PC-9 (cell line): ENCODE measurements around the gene PER3.

Experiments
- EZH2 ChIP-seq: fragments of 200-600 bp; sonication (generic); IDR thresholded peaks from 2 replicates; pipeline ENCODE4 v1.8.0; 2017; ENCODE audit warnings: antibody characterized with exemption, low read depth
- TF ChIP-seq, protein P1 (sequence below): fragments of 200-600 bp; sonication (generic); conservative IDR thresholded peaks from 2 replicates; pipeline ENCODE4 v1.6.1; 2017; ENCODE audit warnings: mixed run types, antibody characterized with exemption, mild to moderate bottlenecking, moderate library complexity

DNA sequence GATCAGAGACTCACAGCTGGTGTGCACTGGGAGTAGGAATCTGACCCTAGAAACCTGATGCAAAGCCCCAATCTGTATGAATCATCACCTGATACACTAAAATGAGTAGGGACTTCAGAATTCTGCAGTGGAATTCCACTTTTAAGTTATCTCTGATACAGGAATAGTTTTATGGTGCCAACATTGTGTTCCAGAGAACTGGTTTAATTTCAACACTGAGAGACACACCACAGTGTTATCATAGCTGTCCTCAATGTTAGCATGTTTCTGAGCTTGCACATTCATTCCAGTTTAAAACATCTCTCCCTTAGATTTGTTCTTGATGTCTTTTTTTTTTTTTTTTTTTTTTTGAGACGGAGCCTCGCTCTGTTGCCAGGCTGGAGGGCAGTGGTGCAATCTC is 61.7 kb downstream of the PER3 start:
- TF ChIP-seq, protein P1, sequence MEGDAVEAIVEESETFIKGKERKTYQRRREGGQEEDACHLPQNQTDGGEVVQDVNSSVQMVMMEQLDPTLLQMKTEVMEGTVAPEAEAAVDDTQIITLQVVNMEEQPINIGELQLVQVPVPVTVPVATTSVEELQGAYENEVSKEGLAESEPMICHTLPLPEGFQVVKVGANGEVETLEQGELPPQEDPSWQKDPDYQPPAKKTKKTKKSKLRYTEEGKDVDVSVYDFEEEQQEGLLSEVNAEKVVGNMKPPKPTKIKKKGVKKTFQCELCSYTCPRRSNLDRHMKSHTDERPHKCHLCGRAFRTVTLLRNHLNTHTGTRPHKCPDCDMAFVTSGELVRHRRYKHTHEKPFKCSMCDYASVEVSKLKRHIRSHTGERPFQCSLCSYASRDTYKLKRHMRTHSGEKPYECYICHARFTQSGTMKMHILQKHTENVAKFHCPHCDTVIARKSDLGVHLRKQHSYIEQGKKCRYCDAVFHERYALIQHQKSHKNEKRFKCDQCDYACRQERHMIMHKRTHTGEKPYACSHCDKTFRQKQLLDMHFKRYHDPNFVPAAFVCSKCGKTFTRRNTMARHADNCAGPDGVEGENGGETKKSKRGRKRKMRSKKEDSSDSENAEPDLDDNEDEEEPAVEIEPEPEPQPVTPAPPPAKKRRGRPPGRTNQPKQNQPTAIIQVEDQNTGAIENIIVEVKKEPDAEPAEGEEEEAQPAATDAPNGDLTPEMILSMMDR: no peak
- no peak for TF ChIP-seq EZH2
